HG03565 (cell line): Measurements from ENCODE around the gene TRPM1.

Experiments used
- ATAC-seq: cut with Tn5 transposase; IDR thresholded peaks from one replicate; pipeline ENCODE4 v1.9.1; 2021; ENCODE audit warnings: mild to moderate bottlenecking, moderate library complexity; ENCODE audit not compliant: unreplicated experiment

TRPM1 gene

GRCh38 chr15:31083370-31083780 is 18.1 kb downstream of the TRPM1 start:
- ATAC-seq = no peak

GRCh38 chr15:31082771-31083369 is 18.7 kb downstream of the TRPM1 start:
- ATAC-seq = no peak

- ATAC-seq = no peak
Observed at GRCh38 chr15:31081588-31082250, 19.8 kb downstream of the TRPM1 start.

GRCh38 chr15:31081056-31081455 is 20.5 kb downstream of the TRPM1 start:
- ATAC-seq = no peak

GRCh38 chr15:31080591-31081014 is 20.9 kb downstream of the TRPM1 start:
- no peak for ATAC-seq

- ATAC-seq = no peak
Observed at GRCh38 chr15:31079519-31079918, 22.0 kb downstream of the TRPM1 start.

GRCh38 chr15:31078471-31078870 is 23.1 kb downstream of the TRPM1 start:
- ATAC-seq = no peak

GRCh38 chr15:31077941-31078340 is 23.6 kb downstream of the TRPM1 start:
- ATAC-seq = no peak

- ATAC-seq = no peak
Observed at GRCh38 chr15:31077181-31077580, 24.3 kb downstream of the TRPM1 start.

GRCh38 chr15:31074321-31074720 is 27.2 kb downstream of the TRPM1 start:
- no peak for ATAC-seq

- ATAC-seq = no peak
Observed at GRCh38 chr15:31070867-31071266, 30.7 kb downstream of the TRPM1 start.

- no peak for ATAC-seq
Observed at GRCh38 chr15:31069360-31070000, 32.0 kb downstream of the TRPM1 start.

GRCh38 chr15:31067890-31068603 is 33.5 kb downstream of the TRPM1 start:
- no peak for ATAC-seq

- no peak for ATAC-seq
Observed at GRCh38 chr15:31065824-31066223, 35.7 kb downstream of the TRPM1 start.

- ATAC-seq = no peak
Observed at GRCh38 chr15:31062911-31063310, 38.6 kb downstream of the TRPM1 start.

- ATAC-seq = no peak
Observed at GRCh38 chr15:31062310-31062847, 39.1 kb downstream of the TRPM1 start.

GRCh38 chr15:31060429-31061140 is 40.9 kb downstream of the TRPM1 start:
- ATAC-seq = no peak

- no peak for ATAC-seq
Observed at GRCh38 chr15:31058236-31058962, 43.1 kb downstream of the TRPM1 start.

GRCh38 chr15:31051496-31052080 is 49.9 kb downstream of the TRPM1 start:
- ATAC-seq = no peak

GRCh38 chr15:31050953-31051352 is 50.6 kb downstream of the TRPM1 start:
- ATAC-seq = no peak
